Caco-2 (cell line): ENCODE data around the gene ITGB2. TPM values are rescaled to one million over a fixed set of nuclear protein-coding genes. Genes with fewer than 3 reads are reported as not detected.
"Not testable (repeated sequence)": the region's sequence is repeated elsewhere in the genome, so short reads cannot be mapped to it uniquely, and the experiment has no call there.

Source experiments
- BruUV-seq: library from RNA; stranded (reverse); fragments of 400-500 nt; replicated peaks from 2 replicates; lab custom pipeline; 2021; lab: Mats Ljungman, UMichigan
- CTCF ChIA-PET: fragments of 300-600 bp; sonication (Branson Sonifier 250); formaldehyde crosslinking; loops from one replicate; lab custom pipeline; 2022; ENCODE audit warnings: antibody characterized with exemption; lab: Charles Lee
- POLR2A ChIA-PET: fragments of 300-600 bp; sonication (Branson Sonifier 250); formaldehyde crosslinking; loops from one replicate; lab custom pipeline; 2022; ENCODE audit warnings: antibody characterized with exemption; lab: Charles Lee
- DNase-seq, 2 experiments: peaks; one replicate each; pipeline versions ENCODE4 v3.0.0 to v3.0.0-alpha.2; 2020 to 2022
- H3K27me3 ChIP-seq: replicated peaks from 2 replicates; pipeline ENCODE4 v1.6.0; 2011; ENCODE audit warnings: low read length; ENCODE audit not compliant: control insufficient read depth, insufficient read depth
- H3K36me3 ChIP-seq: 2 replicates; pipeline ENCODE4 v1.5.1; 2011; ENCODE audit warnings: low read length; ENCODE audit not compliant: control insufficient read depth, insufficient read depth
- H3K4me1 ChIP-seq: fragments of 250-450 bp; sonication (Bioruptor Pico); 2 replicates; pipeline ENCODE4 v1.5.1; 2020; ENCODE audit warnings: mild to moderate bottlenecking
- H3K4me3 ChIP-seq: 2 replicates; pipeline ENCODE4 v1.5.1; 2011; ENCODE audit warnings: low read depth, mild to moderate bottlenecking, control low read depth, low read length
- H3K9me3 ChIP-seq: fragments of 250-450 bp; sonication (Bioruptor Pico); 2 replicates; pipeline ENCODE4 v1.5.1; 2020; ENCODE audit warnings: mild to moderate bottlenecking, moderate library complexity
- H3K27ac Mint-ChIP-seq: one replicate; pipeline ENCODE4 v1.8.0; 2022; ENCODE audit warnings: mixed read lengths; ENCODE audit not compliant: unreplicated experiment
- H3K27me3 Mint-ChIP-seq: one replicate; pipeline ENCODE4 v1.8.0; 2022; ENCODE audit warnings: mixed read lengths; ENCODE audit not compliant: insufficient read depth, unreplicated experiment
- H3K36me3 Mint-ChIP-seq: one replicate; pipeline ENCODE4 v1.8.0; 2022; ENCODE audit warnings: mild to moderate bottlenecking, mixed read lengths; ENCODE audit not compliant: insufficient read depth, unreplicated experiment
- H3K4me1 Mint-ChIP-seq: one replicate; pipeline ENCODE4 v1.8.0; 2022; ENCODE audit warnings: low read depth, mixed read lengths; ENCODE audit not compliant: unreplicated experiment
- H3K4me3 Mint-ChIP-seq: one replicate; pipeline ENCODE4 v1.8.0; 2022; ENCODE audit warnings: mild to moderate bottlenecking, moderate library complexity, mixed read lengths; ENCODE audit not compliant: unreplicated experiment
- H3K9me3 Mint-ChIP-seq: one replicate; pipeline ENCODE4 v1.8.0; 2022; ENCODE audit warnings: mixed read lengths; ENCODE audit not compliant: unreplicated experiment
- CTCF ChIP-seq, 2 experiments: fragments of 200-600 bp in 1 of 2; IDR thresholded peaks; 1 replicate in 1 of 2; 2 replicates in 1 of 2; pipeline versions ENCODE4 v1.5.1 to v1.8.0; 2011 to 2022; ENCODE audit warnings: antibody characterized with exemption in 1 of 2, control low read depth in 1 of 2, inconsistent platforms in 1 of 2, low read depth in 1 of 2, low read length in 1 of 2, mild to moderate bottlenecking in 1 of 2, moderate library complexity in 1 of 2; ENCODE audit not compliant: insufficient read depth in 1 of 2, severe bottlenecking in 1 of 2, unreplicated experiment in 1 of 2
- intact Hi-C: fragments of 100-400 bp; cut with micrococcal nuclease; formaldehyde crosslinking; loops from one replicate; pipeline ENCODE4 v1.10.0; 2022; ENCODE audit not compliant: unreplicated experiment
- total RNA-seq: library from RNA; stranded (reverse); gene quantifications from 2 replicates; pipeline ENCODE4 v1.2.3, GENCODE V29; 2022

The ITGB2 gene
- total RNA-seq, 1 experiment from 2014 or later = 0.48 TPM

- no peak for DNase-seq
- peaks cover 2% of the 10 kb centered on the region for H3K27me3 Mint-ChIP-seq
- no peaks in the 10 kb centered on the region for H3K9me3 Mint-ChIP-seq
- Histone ChIP-seq H3K27me3 (no peaks in the 10 kb centered on the region), H3K4me1 (peaks cover 21% of the 10 kb centered on the region), H3K9me3 (no peaks in the 10 kb centered on the region), H3K4me3 (no peak overlapping the region), H3K36me3 (no peaks in the 10 kb centered on the region)
- H3K36me3 Mint-ChIP-seq = no peaks in the 10 kb centered on the region
- peaks cover 15% of the 10 kb centered on the region for H3K4me1 Mint-ChIP-seq
- TF ChIP-seq CTCF (IDR thresholded peaks at IDR 0.05; ENCODE audit: insufficient read depth in 1 of 2, low read depth in 1 of 2, low read length in 1 of 2, severe bottlenecking in 1 of 2, unreplicated experiment in 1 of 2) = no peak
- BruUV-seq = no TSS peak
- POLR2A ChIA-PET = no interaction called here
- H3K4me3 Mint-ChIP-seq = no peak overlapping the region
- H3K27ac Mint-ChIP-seq = no peak overlapping the region
- CTCF ChIA-PET = interaction anchor here (2.2 kb wide), 1 partner anchor 37 kb away, joined by 11 read pairs; no protein-coding TSS in a partner anchor
- intact Hi-C loops = no loop called here
Measured at GRCh38 chr21:44930543-44930981, 9.9 kb upstream of the ITGB2 start.

- Histone ChIP-seq H3K9me3 (no peaks in the 10 kb centered on the region), H3K27me3 (no peaks in the 10 kb centered on the region), H3K4me3 (no peak overlapping the region), H3K36me3 (no peaks in the 10 kb centered on the region), H3K4me1 (peaks cover 21% of the 10 kb centered on the region)
- intact Hi-C loops = no loop called here
- no TSS peak for BruUV-seq
- Mint-ChIP-seq H3K4me3 (no peak overlapping the region), H3K36me3 (no peaks in the 10 kb centered on the region), H3K27me3 (peaks cover 2% of the 10 kb centered on the region), H3K9me3 (no peaks in the 10 kb centered on the region), H3K27ac (no peak overlapping the region), H3K4me1 (peaks cover 15% of the 10 kb centered on the region)
- no peak for DNase-seq
- TF ChIP-seq CTCF (IDR thresholded peaks at IDR 0.05; ENCODE audit: insufficient read depth in 1 of 2, low read depth in 1 of 2, low read length in 1 of 2, severe bottlenecking in 1 of 2, unreplicated experiment in 1 of 2) = no peak
- POLR2A ChIA-PET = no interaction called here
- CTCF ChIA-PET = no interaction called here
Measured at GRCh38 chr21:44929799-44930542, 9.3 kb upstream of the ITGB2 start.

GRCh38 chr21:44929242-44929798, 8.6 kb upstream of the ITGB2 start:
- H3K4me3 Mint-ChIP-seq = no peak overlapping the region
- TF ChIP-seq CTCF (IDR thresholded peaks at IDR 0.05; ENCODE audit: insufficient read depth in 1 of 2, low read depth in 1 of 2, low read length in 1 of 2, severe bottlenecking in 1 of 2, unreplicated experiment in 1 of 2) = no peak
- Histone ChIP-seq H3K36me3 (no peaks in the 10 kb centered on the region), H3K27me3 (no peaks in the 10 kb centered on the region), H3K9me3 (no peaks in the 10 kb centered on the region), H3K4me3 (no peak overlapping the region), H3K4me1 (peaks cover 21% of the 10 kb centered on the region)
- peaks cover 2% of the 10 kb centered on the region for H3K27me3 Mint-ChIP-seq
- peaks cover 15% of the 10 kb centered on the region for H3K4me1 Mint-ChIP-seq
- no peaks in the 10 kb centered on the region for H3K36me3 Mint-ChIP-seq
- no TSS peak for BruUV-seq
- ChIA-PET CTCF (no interaction called here), POLR2A (no interaction called here)
- no peak overlapping the region for H3K27ac Mint-ChIP-seq
- DNase-seq = no peak
- intact Hi-C loops = no loop called here
- no peaks in the 10 kb centered on the region for H3K9me3 Mint-ChIP-seq

- H3K9me3 Mint-ChIP-seq, H3K36me3 ChIP-seq, H3K9me3 ChIP-seq, H3K4me3 ChIP-seq, H3K36me3 Mint-ChIP-seq, H3K27me3 ChIP-seq, H3K4me3 Mint-ChIP-seq, intact Hi-C loops, POLR2A ChIA-PET, DNase-seq, H3K27me3 Mint-ChIP-seq, BruUV-seq: not testable (repeated sequence)
- Mint-ChIP-seq H3K27ac (peak overlapping the region; percentile 33), H3K4me1 (peaks cover 15% of the 10 kb centered on the region)
- H3K4me1 ChIP-seq = peaks cover 21% of the 10 kb centered on the region
- CTCF ChIA-PET = interaction anchor here (0.7 kb wide), 1 partner anchor 56 kb away, joined by 4 read pairs; no protein-coding TSS in a partner anchor
Measured at GRCh38 chr21:44928500-44929241, 8.0 kb upstream of the ITGB2 start.
